Fibroblast of upper back skin (primary cell): ENCODE results near the gene RALGAPA2.

Experiments used
- DNase-seq: peaks from one replicate; pipeline ENCODE4 v3.0.0-alpha.2; 2013

RALGAPA2 gene

GRCh38 chr20:20423117-20423516, 289.3 kb downstream of the RALGAPA2 start:
- DNase-seq: no peak

- no peak for DNase-seq
These were observed 294.4 kb downstream of the RALGAPA2 start for GRCh38 chr20:20417876-20418676.

GRCh38 chr20:20415321-20415720, 297.1 kb downstream of the RALGAPA2 start:
- DNase-seq: no peak

- no peak for DNase-seq
These were observed 297.7 kb downstream of the RALGAPA2 start for GRCh38 chr20:20414640-20415220.

- DNase-seq: no peak
These were observed 298.6 kb downstream of the RALGAPA2 start for GRCh38 chr20:20413810-20414281.

GRCh38 chr20:20412750-20413149, 299.7 kb downstream of the RALGAPA2 start:
- DNase-seq: peak; percentile 7

GRCh38 chr20:20411836-20412235, 300.6 kb downstream of the RALGAPA2 start:
- DNase-seq: no peak

GRCh38 chr20:20411402-20411801, 301.0 kb downstream of the RALGAPA2 start:
- DNase-seq: no peak

GRCh38 chr20:20410678-20411077, 301.8 kb downstream of the RALGAPA2 start:
- no peak for DNase-seq

- no peak for DNase-seq
These were observed 303.1 kb downstream of the RALGAPA2 start for GRCh38 chr20:20409331-20409730.

- peak; percentile 7 for DNase-seq
These were observed 304.3 kb downstream of the RALGAPA2 start for GRCh38 chr20:20407891-20408805.

- DNase-seq: no peak
These were observed 306.1 kb downstream of the RALGAPA2 start for GRCh38 chr20:20406306-20406705.

GRCh38 chr20:20405623-20406022, 306.8 kb downstream of the RALGAPA2 start:
- DNase-seq: no peak

GRCh38 chr20:20404633-20405032, 307.8 kb downstream of the RALGAPA2 start:
- no peak for DNase-seq

- no peak for DNase-seq
These were observed 310.5 kb downstream of the RALGAPA2 start for GRCh38 chr20:20401991-20402390.

GRCh38 chr20:20399531-20400500, 312.6 kb downstream of the RALGAPA2 start:
- no peak for DNase-seq

- DNase-seq: no peak
These were observed 314.3 kb downstream of the RALGAPA2 start for GRCh38 chr20:20398123-20398522.

- no peak for DNase-seq
These were observed 315.6 kb downstream of the RALGAPA2 start for GRCh38 chr20:20396794-20397193.

GRCh38 chr20:20395903-20396568, 316.4 kb downstream of the RALGAPA2 start:
- no peak for DNase-seq

GRCh38 chr20:20395087-20395486, 317.4 kb downstream of the RALGAPA2 start:
- no peak for DNase-seq
